Neural crest cell (in vitro differentiated cells): ENCODE results near the gene TP53I13. TPM values are rescaled to one million over a fixed set of nuclear protein-coding genes. Genes with fewer than 3 reads are reported as not detected.
A peak's percentile ranks its signal among the peaks of the same experiment; 100 is the strongest.
"Not testable (repeated sequence)": the region's sequence is repeated elsewhere in the genome, so short reads cannot be mapped to it uniquely, and the experiment has no call there.

Source experiments
- DNase-seq: peaks from one replicate; pipeline ENCODE4 v3.0.0; 2021; ENCODE audit warnings: low read depth, mixed read lengths, low spot score
- H3K27ac Mint-ChIP-seq: one replicate; pipeline ENCODE4 v1.8.0; 2021; ENCODE audit warnings: mild to moderate bottlenecking, mixed read lengths; ENCODE audit not compliant: unreplicated experiment
- H3K27me3 Mint-ChIP-seq: 2 replicates; pipeline ENCODE4 v1.8.0; 2021; ENCODE audit warnings: low read depth, mild to moderate bottlenecking, mixed read lengths
- H3K36me3 Mint-ChIP-seq: 2 replicates; pipeline ENCODE4 v1.8.0; 2021; ENCODE audit warnings: low read depth, mild to moderate bottlenecking, mixed read lengths
- H3K4me1 Mint-ChIP-seq: 2 replicates; pipeline ENCODE4 v1.8.0; 2021; ENCODE audit warnings: mixed read lengths
- H3K4me3 Mint-ChIP-seq: one replicate; pipeline ENCODE4 v1.8.0; 2021; ENCODE audit warnings: mild to moderate bottlenecking, mixed read lengths
- H3K9me3 Mint-ChIP-seq: 2 replicates; pipeline ENCODE4 v1.8.0; 2021; ENCODE audit warnings: mixed read lengths
- CTCF ChIP-seq: fragments of 200-600 bp; sonication (generic); conservative IDR thresholded peaks from 2 replicates; pipeline ENCODE4 v1.5.0; 2021; ENCODE audit warnings: antibody characterized with exemption, mild to moderate bottlenecking
- total RNA-seq: library from RNA; stranded (reverse); gene quantifications from 2 replicates; pipeline ENCODE4 v1.2.1, GENCODE V29; 2021

The TP53I13 gene
- total RNA-seq, 1 donor from 2014 or later = 34.3 TPM

- H3K36me3 Mint-ChIP-seq = no peaks in the 10 kb centered on the region
- no peaks in the 10 kb centered on the region for H3K4me1 Mint-ChIP-seq
- H3K27me3 Mint-ChIP-seq = peaks cover 5% of the 10 kb centered on the region
- TF ChIP-seq CTCF = no peak
- no peak overlapping the region for H3K27ac Mint-ChIP-seq
- no peak for DNase-seq
- no peaks in the 10 kb centered on the region for H3K9me3 Mint-ChIP-seq
- H3K4me3 Mint-ChIP-seq = no peak overlapping the region
Observed at GRCh38 chr17:29557739-29558116, 10.8 kb upstream of the TP53I13 start.

GRCh38 chr17:29558139-29558538 is 10.4 kb upstream of the TP53I13 start:
- not testable (repeated sequence) for H3K27ac Mint-ChIP-seq, H3K27me3 Mint-ChIP-seq, H3K36me3 Mint-ChIP-seq, H3K9me3 Mint-ChIP-seq, H3K4me1 Mint-ChIP-seq, H3K4me3 Mint-ChIP-seq, DNase-seq

GRCh38 chr17:29559640-29560039 is 8.9 kb upstream of the TP53I13 start:
- TF ChIP-seq CTCF = no peak
- Mint-ChIP-seq H3K36me3 (no peaks in the 10 kb centered on the region), H3K4me3 (no peak overlapping the region), H3K27me3 (peaks cover 16% of the 10 kb centered on the region), H3K9me3 (no peaks in the 10 kb centered on the region), H3K27ac (no peak overlapping the region), H3K4me1 (no peaks in the 10 kb centered on the region)
- no peak for DNase-seq

- Mint-ChIP-seq H3K4me3 (no peak overlapping the region), H3K9me3 (no peaks in the 10 kb centered on the region), H3K27me3 (peaks cover 22% of the 10 kb centered on the region), H3K4me1 (no peaks in the 10 kb centered on the region), H3K27ac (no peak overlapping the region), H3K36me3 (no peaks in the 10 kb centered on the region)
- DNase-seq = no peak
- no peak for TF ChIP-seq CTCF
Observed at GRCh38 chr17:29560316-29560715, 8.2 kb upstream of the TP53I13 start.

GRCh38 chr17:29561554-29562517 is 6.7 kb upstream of the TP53I13 start:
- no peaks in the 10 kb centered on the region for H3K36me3 Mint-ChIP-seq

More at GRCh38 chr17:29561554-29562517, 6.7 kb upstream of the TP53I13 start:
- DNase-seq = no peak
- Mint-ChIP-seq H3K27me3 (peaks cover 32% of the 10 kb centered on the region), H3K4me3 (peak overlapping the region; percentile 16), H3K27ac (no peak overlapping the region), H3K4me1 (peaks cover 7% of the 10 kb centered on the region), H3K9me3 (no peaks in the 10 kb centered on the region)
- TF ChIP-seq CTCF = no peak
